ENCODE measurements around the gene RCCD1. TPM values are rescaled to one million over a fixed set of nuclear protein-coding genes. Genes with fewer than 3 reads are reported as not detected.
A peak's percentile ranks its signal among the peaks of the same experiment; 100 is the strongest.

The RCCD1 gene
- polyA plus RNA-seq, 1 donor from 2014 or later = 6.0 TPM

DNA sequence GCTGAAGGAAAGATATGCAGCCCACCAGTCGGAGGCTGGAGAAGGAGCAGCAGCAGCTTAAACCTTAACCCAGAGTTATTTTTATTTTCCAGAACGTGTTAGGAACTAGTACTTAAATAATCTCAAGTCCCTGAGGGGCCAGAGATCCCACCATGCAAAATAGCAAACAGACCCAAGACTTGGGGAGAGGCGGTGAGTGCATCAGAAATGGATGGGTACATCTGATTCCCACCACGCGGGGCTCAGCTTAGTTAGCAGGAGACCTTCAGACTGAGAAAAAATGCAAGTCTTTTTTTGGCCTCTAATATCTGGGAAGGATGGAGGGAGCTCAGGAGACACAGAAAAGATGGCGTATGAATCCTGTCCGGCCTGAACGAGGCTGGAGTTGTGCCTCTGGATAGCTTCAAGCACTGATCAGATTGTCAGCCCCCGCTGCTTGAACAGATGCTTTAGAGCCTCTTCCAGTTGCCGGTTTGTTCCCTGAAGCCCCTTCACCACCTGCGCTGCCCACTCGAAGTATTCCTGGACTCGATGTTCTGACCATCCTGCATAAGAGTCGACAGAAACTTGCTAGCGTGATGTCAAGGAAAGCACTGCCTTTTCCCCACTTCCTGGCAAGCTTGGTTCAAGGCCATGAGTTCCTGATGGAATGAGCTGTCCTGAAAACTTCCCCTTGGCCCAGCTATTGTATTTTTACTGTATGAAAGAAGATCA is 23.7 kb upstream of the RCCD1 start:
- Mint-ChIP-seq H3K4me1 (peaks cover 27 to 34% (median 31%) of the 10 kb centered on the region in 3 donors), H3K4me3 (peak overlapping the region; percentile 97 to 100 (median 100)), H3K36me3 (no peaks in the 10 kb centered on the region), H3K27ac (peak overlapping the region; percentile 99), H3K27me3 (no peaks in the 10 kb centered on the region), H3K9me3 (no peaks in the 10 kb centered on the region)

- Mint-ChIP-seq H3K27ac (peak overlapping the region; percentile 99), H3K4me1 (peaks cover 32 to 39% (median 36%) of the 10 kb centered on the region in 3 donors), H3K9me3 (no peaks in the 10 kb centered on the region), H3K27me3 (no peaks in the 10 kb centered on the region), H3K36me3 (no peaks in the 10 kb centered on the region), H3K4me3 (peak overlapping the region; percentile 97 to 100 (median 100))
These were observed 23.2 kb upstream of the RCCD1 start for GRCh38 chr15:90931575-90931827.

DNA sequence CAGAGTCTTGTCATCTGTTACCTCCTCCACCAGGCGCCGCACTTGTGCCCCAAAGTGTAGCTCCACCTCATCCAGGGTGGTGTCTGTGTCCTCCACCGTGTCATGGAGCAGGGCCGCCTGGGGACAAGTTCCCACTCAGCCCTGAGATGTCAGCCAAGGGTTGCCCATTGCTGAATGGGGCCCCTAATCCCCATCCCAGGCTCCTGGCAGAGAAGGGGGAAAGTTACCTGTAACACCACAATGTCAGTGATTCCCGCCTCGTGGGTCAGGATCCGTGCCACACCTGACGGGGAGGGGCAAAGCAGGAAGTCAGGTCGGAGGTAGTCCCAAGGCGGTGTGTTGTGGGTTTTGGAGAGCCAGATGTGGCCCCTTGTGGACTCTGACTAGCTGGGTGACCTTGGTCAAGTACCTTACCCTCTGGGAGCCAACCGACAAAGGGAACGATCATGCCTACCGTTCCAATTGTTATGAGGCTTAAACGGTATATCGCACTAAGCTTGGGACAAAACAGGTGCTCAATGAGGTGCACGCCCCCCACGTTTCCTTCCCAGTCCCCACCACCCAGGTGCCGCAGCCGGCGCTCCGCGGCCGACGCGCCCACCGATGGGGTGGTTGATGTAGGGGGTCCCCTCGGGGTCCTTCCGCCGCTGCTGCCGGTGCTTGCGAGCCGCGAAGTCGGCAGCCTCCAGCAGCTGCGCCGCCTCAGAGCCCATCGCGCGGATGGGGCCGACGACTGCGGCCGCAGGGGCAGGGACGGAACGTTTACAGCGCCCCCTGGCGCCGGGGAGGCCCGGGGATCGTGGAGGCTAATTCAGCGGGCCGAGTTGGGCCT is 22.6 kb upstream of the RCCD1 start, which contains the start of gene HDDC3:
TSS of gene HDDC3 (minus strand) at position 722 of the 832 bp plus-strand sequence. CDS start at position 713, 9 bp downstream.
- Mint-ChIP-seq H3K27me3 (no peaks in the 10 kb centered on the region), H3K36me3 (no peaks in the 10 kb centered on the region), H3K9me3 (no peaks in the 10 kb centered on the region), H3K4me1 (peaks cover 35 to 42% (median 39%) of the 10 kb centered on the region in 3 donors), H3K4me3 (peak within 1 kb of the TSS; percentile 97 to 100 (median 100)), H3K27ac (peak within 1 kb of the TSS; percentile 99)

DNA sequence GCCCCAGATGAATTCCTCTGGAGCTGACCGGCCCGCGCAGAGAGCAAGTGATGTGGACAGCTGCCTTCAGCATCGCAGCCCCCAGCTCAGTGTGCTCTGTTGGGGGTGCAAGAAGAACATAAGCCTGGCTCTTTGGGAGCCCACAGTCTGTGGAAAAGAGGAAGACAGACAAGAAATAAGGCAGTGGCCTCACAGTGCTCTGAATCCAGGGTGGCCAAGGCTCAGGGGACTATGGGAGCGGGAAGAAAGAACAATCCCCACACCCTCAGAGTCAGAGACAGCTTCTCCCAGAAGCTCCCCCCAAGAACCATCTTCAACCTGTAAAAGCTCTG is 22.1 kb upstream of the RCCD1 start:
- H3K9me3 Mint-ChIP-seq = no peaks in the 10 kb centered on the region
- peak overlapping the region; percentile 99 for H3K27ac Mint-ChIP-seq
- H3K36me3 Mint-ChIP-seq = no peaks in the 10 kb centered on the region
- H3K27me3 Mint-ChIP-seq = no peaks in the 10 kb centered on the region
- peak overlapping the region; percentile 81 to 100 (median 98) for H3K4me3 Mint-ChIP-seq
- H3K4me1 Mint-ChIP-seq = peaks cover 35 to 42% (median 39%) of the 10 kb centered on the region in 3 donors

GRCh38 chr15:90933301-90933700 is 21.4 kb upstream of the RCCD1 start:
- Mint-ChIP-seq H3K27me3 (no peaks in the 10 kb centered on the region), H3K4me1 (peaks cover 35 to 42% (median 39%) of the 10 kb centered on the region in 3 donors), H3K4me3 (peak overlapping the region; percentile 16 to 100 (median 80)), H3K36me3 (no peaks in the 10 kb centered on the region), H3K9me3 (no peaks in the 10 kb centered on the region), H3K27ac (peak overlapping the region in 2 of 3 donors; percentile 31 to 69)

DNA sequence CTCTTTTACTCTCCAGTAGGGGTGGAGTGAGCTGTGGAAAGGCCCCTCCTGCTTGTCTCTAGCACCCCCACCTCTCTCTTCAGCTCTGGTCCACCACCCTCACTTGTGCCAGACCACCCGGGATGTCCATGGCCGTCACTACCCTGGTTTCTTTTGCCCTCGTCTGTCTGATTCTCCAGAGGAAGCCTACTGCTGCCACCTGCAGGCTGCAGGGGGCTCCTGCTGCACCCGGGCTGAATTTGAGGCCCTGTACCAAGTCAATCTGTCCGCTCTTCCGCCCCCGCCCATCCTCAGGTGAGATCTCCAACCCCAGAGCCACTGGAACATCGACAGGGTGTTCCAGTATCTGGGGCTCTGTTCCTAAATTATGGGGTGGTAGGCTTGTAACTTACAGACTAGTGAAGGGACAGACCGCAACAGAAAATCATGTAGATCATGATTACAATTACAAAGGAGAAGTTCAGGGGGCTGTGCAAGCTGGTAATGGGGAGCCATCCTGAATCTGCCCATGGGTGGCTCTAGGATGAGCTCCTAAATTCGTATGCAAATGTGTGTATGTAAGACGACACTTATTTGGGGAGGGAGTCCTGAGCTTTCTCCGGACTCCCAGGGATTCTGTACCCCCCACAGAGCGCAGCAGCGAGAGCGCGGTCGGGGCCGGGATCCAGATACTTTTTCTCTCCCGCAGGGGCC is 20.3 kb upstream of the RCCD1 start:
- no peaks in the 10 kb centered on the region for H3K36me3 Mint-ChIP-seq
- peak overlapping the region; percentile 87 to 97 (median 94) for H3K4me3 Mint-ChIP-seq
- peaks cover 32 to 40% (median 33%) of the 10 kb centered on the region in 3 donors for H3K4me1 Mint-ChIP-seq
- H3K27ac Mint-ChIP-seq = peak overlapping the region; percentile 11 to 98 (median 91)
- H3K9me3 Mint-ChIP-seq = no peaks in the 10 kb centered on the region
- no peaks in the 10 kb centered on the region for H3K27me3 Mint-ChIP-seq

GRCh38 chr15:90934949-90935751 is 19.5 kb upstream of the RCCD1 start, which contains the start of gene UNC45A:
Gene UNC45A, plus strand, starts transcription at chr15:90935285. Its CDS starts 40 bp downstream, at chr15:90935325.
- Mint-ChIP-seq H3K27ac (peak within 1 kb of the TSS; percentile 85 to 98 (median 91)), H3K4me3 (peak within 1 kb of the TSS; percentile 87 to 97 (median 94)), H3K27me3 (no peaks in the 10 kb centered on the region), H3K9me3 (no peaks in the 10 kb centered on the region), H3K4me1 (peaks cover 25 to 33% (median 29%) of the 10 kb centered on the region in 3 donors), H3K36me3 (no peaks in the 10 kb centered on the region)

DNA sequence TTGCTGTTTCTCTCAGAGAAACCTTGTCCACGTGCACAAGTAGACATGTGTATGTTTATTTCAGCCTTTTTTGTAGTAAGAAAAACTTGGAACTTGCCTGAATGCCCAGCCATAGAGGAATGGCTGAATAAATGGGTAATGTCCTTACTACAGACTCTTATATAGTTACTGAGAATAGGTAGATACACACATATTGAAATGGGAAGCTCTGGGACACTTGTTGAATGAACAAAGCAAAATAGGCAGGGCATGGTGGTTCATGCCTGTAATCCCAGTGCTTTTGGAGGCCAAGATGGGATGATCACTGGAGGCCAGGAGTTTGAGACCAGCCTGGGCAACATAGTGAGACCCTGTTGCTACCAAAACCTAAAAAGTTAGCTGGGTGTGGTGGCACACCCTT is 17.9 kb upstream of the RCCD1 start:
- Mint-ChIP-seq H3K27ac (peak overlapping the region in 2 of 3 donors; percentile 36 to 85), H3K27me3 (no peaks in the 10 kb centered on the region), H3K4me1 (peaks cover 18 to 20% (median 20%) of the 10 kb centered on the region in 3 donors), H3K9me3 (no peaks in the 10 kb centered on the region), H3K36me3 (no peaks in the 10 kb centered on the region), H3K4me3 (peak overlapping the region; percentile 87 to 97 (median 94))

GRCh38 chr15:90938261-90938660 is 16.4 kb upstream of the RCCD1 start:
- Mint-ChIP-seq H3K36me3 (no peaks in the 10 kb centered on the region), H3K4me3 (no peak overlapping the region), H3K27ac (no peak overlapping the region), H3K27me3 (no peaks in the 10 kb centered on the region), H3K9me3 (no peaks in the 10 kb centered on the region), H3K4me1 (peaks cover 14 to 16% (median 15%) of the 10 kb centered on the region in 3 donors)

- Mint-ChIP-seq H3K36me3 (no peaks in the 10 kb centered on the region), H3K4me1 (peaks cover 9 to 12% (median 11%) of the 10 kb centered on the region in 3 donors), H3K27me3 (no peaks in the 10 kb centered on the region), H3K27ac (no peak overlapping the region), H3K9me3 (no peaks in the 10 kb centered on the region), H3K4me3 (peak overlapping the region in 1 of 4 donors; percentile 43)
These were observed 14.9 kb upstream of the RCCD1 start for GRCh38 chr15:90939756-90940155.

DNA sequence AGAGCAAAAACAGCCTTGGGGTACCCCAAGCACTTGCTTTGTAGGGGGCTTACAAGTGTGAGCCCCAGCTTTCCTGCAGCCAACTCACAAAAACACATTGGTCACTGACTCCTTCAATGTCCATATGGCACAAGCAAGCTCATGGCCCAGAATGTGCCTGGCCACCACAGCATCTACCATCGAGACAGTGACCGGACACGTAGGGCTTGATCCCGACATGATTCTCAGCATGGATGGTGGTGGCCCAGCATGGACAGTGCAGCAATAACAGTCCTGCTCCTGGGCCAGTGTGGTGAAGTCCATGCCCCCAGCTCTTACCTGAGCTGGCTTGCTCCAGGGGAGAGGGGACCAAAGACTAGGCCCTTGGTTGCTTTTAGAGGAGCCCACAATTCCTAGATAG is 13.6 kb upstream of the RCCD1 start:
- peaks cover 7 to 8% (median 8%) of the 10 kb centered on the region in 3 donors for H3K4me1 Mint-ChIP-seq
- H3K27ac Mint-ChIP-seq = no peak overlapping the region
- H3K9me3 Mint-ChIP-seq = no peaks in the 10 kb centered on the region
- H3K27me3 Mint-ChIP-seq = no peaks in the 10 kb centered on the region
- no peaks in the 10 kb centered on the region for H3K36me3 Mint-ChIP-seq
- no peak overlapping the region for H3K4me3 Mint-ChIP-seq

DNA sequence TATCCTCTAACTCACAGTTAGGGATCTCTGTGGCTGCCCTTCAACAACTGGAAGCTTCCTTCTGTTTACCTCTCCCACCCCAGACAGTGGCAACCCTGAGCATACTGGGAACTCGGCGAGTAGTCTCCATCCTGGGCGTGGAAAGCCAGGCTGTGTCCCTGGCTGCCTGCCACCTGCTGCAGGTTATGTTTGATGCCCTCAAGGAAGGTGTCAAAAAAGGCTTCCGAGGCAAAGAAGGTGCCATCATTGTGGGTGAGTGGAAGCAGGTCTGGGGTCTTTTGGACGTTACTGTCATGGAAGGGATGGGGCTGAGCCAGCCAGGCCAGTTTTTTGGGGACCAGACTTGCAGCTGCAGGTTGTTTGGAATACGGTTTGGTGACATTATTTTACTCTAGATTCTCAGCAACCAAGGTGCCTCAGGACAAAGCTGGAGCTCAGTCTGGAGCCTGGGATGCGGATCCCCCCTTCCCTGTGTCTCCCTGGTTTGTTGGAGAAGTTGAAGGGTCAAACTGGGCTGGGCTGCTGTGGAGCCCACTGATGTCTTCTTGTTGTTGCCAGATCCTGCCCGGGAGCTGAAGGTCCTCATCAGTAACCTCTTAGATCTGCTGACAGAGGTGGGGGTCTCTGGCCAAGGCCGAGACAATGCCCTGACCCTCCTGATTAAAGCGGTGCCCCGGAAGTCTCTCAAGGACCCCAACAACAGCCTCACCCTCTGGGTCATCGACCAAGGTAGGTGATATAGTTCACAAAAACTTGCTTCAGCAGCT is 12.1 kb upstream of the RCCD1 start:
- H3K4me1 Mint-ChIP-seq = no peaks in the 10 kb centered on the region
- H3K9me3 Mint-ChIP-seq = no peaks in the 10 kb centered on the region

GRCh38 chr15:90945091-90945490 is 9.6 kb upstream of the RCCD1 start:
- no peaks in the 10 kb centered on the region for H3K36me3 Mint-ChIP-seq
- H3K4me3 Mint-ChIP-seq = no peak overlapping the region

More for the DNA sequence above, 12.1 kb upstream of the RCCD1 start:
- no peak overlapping the region for H3K4me3 Mint-ChIP-seq
- no peaks in the 10 kb centered on the region for H3K27me3 Mint-ChIP-seq
- peak overlapping the region in 1 of 3 donors; percentile 43 for H3K27ac Mint-ChIP-seq
- H3K36me3 Mint-ChIP-seq = no peaks in the 10 kb centered on the region

DNA sequence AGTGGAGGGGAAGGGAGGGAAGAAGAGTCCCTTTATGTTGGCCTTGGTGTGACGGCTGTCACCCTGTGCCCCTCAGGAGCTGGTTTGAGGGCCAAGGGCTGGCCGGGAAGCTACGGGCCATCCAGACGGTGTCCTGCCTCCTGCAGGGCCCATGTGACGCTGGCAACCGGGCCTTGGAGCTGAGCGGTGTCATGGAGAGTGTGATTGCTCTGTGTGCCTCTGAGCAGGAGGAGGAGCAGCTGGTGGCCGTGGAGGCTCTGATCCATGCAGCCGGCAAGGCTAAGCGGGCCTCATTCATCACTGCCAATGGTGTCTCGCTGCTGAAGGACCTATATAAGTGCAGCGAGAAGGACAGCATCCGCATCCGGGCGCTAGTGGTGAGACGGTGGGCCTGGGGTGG is 8.1 kb upstream of the RCCD1 start:
- Mint-ChIP-seq H3K4me3 (no peak overlapping the region), H3K9me3 (no peaks in the 10 kb centered on the region), H3K4me1 (no peaks in the 10 kb centered on the region), H3K27me3 (no peaks in the 10 kb centered on the region), H3K36me3 (peaks cover 3% of the 10 kb centered on the region), H3K27ac (no peak overlapping the region)

More at GRCh38 chr15:90945091-90945490, 9.6 kb upstream of the RCCD1 start:
- H3K27ac Mint-ChIP-seq = peak overlapping the region in 1 of 3 donors; percentile 42
- H3K9me3 Mint-ChIP-seq = no peaks in the 10 kb centered on the region
- no peaks in the 10 kb centered on the region for H3K27me3 Mint-ChIP-seq
- no peaks in the 10 kb centered on the region for H3K4me1 Mint-ChIP-seq

Measured in IgD-negative memory B cell (primary cell).